GM21367 (cell line): Measurements from ENCODE around the gene CEMIP.

Source experiments
- ATAC-seq: cut with Tn5 transposase; IDR thresholded peaks from one replicate; pipeline ENCODE4 v1.9.1; 2021; ENCODE audit not compliant: unreplicated experiment

Gene CEMIP, protein sequence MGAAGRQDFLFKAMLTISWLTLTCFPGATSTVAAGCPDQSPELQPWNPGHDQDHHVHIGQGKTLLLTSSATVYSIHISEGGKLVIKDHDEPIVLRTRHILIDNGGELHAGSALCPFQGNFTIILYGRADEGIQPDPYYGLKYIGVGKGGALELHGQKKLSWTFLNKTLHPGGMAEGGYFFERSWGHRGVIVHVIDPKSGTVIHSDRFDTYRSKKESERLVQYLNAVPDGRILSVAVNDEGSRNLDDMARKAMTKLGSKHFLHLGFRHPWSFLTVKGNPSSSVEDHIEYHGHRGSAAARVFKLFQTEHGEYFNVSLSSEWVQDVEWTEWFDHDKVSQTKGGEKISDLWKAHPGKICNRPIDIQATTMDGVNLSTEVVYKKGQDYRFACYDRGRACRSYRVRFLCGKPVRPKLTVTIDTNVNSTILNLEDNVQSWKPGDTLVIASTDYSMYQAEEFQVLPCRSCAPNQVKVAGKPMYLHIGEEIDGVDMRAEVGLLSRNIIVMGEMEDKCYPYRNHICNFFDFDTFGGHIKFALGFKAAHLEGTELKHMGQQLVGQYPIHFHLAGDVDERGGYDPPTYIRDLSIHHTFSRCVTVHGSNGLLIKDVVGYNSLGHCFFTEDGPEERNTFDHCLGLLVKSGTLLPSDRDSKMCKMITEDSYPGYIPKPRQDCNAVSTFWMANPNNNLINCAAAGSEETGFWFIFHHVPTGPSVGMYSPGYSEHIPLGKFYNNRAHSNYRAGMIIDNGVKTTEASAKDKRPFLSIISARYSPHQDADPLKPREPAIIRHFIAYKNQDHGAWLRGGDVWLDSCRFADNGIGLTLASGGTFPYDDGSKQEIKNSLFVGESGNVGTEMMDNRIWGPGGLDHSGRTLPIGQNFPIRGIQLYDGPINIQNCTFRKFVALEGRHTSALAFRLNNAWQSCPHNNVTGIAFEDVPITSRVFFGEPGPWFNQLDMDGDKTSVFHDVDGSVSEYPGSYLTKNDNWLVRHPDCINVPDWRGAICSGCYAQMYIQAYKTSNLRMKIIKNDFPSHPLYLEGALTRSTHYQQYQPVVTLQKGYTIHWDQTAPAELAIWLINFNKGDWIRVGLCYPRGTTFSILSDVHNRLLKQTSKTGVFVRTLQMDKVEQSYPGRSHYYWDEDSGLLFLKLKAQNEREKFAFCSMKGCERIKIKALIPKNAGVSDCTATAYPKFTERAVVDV (N-terminal part only)

DNA sequence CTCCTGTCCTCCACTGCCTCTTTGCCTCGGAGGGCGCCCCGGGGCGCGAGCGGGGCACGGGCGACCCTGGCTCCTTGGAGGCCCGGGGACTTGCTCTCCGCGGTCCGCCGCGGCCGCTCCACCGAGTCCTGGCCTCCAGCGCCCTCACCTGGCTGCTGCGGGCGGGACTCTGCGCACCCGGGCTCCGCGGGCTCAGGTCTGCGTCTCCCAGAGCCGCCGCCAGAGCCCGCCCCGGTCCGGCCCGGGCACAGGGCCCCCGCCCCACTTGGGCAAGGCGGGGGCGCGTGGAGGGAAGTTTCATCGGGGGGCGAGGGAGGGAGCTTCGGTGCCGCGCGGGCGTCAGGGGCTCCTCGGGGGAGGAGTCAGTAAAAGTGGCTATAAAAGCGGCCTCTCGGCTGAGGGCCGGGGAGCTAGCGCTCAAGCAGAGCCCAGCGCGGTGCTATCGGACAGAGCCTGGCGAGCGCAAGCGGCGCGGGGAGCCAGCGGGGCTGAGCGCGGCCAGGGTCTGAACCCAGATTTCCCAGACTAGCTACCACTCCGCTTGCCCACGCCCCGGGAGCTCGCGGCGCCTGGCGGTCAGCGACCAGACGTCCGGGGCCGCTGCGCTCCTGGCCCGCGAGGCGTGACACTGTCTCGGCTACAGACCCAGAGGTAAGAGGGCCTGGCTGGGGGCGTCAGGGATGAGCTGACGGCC, at the start of gene CEMIP:
TSS of gene CEMIP (plus strand) at position 407 of the 694 bp plus-strand sequence. CDS start 94,510 bp downstream, outside the sequence.
- no peak for ATAC-seq

DNA sequence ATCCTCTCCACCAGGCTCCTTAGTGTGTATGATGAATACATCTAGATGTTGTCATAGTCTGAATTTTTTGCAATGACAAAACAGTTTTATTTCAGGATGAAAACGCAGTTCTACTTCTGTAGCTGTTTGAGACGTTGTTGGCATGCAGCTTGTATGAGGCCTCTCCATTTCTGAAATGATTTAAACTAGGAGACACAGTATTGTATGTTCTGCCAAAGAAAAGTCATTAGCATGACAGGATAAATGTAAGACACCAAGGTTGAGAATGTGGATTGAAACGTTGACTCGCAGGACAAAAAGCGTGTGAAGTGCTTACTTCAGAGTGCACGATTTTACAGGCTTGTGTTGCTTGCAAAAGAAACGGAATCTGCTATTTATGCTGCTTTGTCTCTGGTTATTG, 48.8 kb upstream of the CEMIP start:
- ATAC-seq: no peak

DNA sequence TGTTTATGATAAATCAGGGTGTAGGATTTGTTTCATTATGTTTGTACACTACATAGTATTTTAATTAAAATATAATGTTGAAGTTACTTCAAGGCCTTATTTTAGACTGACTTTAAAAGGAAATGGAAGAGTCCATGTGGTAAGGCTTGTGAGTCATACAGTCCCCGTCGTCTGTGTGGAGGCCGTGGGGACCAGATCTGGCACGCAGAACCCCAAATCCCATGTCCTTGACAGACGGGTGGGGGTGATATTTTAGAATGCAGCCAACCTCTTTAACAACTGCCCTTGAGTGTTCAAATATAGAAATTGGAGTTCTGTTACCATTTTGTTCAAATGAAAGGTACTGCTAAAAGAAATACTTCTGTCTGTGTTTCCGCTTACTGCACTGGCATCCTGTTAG, 48.2 kb upstream of the CEMIP start:
- ATAC-seq: no peak

DNA sequence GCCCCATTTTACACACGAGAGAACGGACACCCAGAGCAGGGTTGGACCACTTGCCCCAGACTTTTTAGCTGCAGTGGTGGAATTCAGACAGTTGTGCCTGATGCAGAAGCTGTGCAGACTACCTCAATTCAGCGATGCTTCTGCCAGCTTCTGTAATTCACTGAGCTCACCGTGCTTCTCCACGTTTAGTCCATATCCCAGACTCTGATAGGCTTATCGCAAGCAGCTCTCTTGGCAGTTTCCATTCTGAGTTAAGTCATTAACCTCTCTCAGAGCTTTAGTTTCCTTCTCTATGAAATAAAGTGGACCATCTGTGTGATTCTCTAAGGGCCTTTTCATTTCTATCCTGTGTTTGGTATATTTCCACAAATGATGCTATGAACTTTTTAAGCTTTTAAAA, 47.0 kb upstream of the CEMIP start:
- no peak for ATAC-seq

DNA sequence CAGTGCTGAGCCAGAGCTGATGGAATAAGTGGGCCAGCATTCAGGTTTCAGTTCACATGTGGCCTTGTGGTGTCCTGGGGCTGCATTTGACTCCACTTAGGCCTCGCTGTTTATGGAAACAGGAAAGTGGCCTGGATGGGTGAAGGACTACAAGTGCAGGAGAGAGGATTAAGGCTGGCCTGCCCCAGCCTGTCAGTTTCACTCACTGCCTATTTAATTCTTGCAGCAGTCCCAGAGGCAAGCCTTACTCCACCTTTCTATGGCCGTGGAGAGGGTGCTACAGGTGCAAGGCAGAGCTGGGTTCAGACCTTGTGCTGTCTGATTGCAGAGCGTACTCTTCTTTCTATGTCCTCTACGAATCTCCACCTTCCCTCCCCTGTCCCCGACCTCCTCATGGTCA, 46.4 kb upstream of the CEMIP start:
- ATAC-seq: no peak

DNA sequence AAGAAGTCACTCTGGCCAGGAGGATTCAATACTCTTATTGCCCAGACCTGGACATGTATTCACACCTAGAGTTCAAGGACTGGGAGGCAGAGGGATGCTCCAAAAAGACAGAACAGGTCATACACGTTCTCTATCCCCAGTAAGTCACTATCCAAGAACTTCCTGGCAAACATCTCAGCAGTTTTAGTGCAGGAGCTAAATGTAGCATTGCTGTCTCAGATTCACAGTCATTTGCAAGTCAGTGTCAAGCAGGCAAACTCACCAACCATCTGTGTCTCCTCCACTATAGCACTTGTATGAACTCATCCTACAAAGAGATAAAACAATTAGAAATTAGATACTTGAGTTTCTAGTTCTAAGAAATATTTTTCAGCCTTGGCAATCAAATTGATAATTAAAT, 45.7 kb upstream of the CEMIP start:
- no peak for ATAC-seq

DNA sequence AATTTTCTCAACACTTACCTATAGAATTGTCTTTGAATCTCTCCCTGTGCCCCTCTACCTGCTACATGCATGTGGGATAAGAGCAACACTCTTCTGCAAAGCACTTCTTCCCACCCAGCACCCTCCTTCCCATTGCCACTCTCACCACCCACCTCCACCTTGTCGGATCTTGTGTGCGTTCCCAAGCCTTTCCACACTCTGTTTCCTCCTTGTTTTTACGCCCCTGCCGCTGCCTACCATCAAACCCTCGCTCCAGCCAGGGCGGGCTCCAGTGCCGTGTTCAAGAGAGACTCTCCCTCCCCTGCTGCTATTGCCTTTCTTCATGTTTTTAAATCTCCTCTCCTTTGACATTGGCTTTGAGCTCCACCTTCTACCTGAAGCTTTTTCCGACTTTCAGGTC, 43.8 kb upstream of the CEMIP start:
- ATAC-seq: no peak

DNA sequence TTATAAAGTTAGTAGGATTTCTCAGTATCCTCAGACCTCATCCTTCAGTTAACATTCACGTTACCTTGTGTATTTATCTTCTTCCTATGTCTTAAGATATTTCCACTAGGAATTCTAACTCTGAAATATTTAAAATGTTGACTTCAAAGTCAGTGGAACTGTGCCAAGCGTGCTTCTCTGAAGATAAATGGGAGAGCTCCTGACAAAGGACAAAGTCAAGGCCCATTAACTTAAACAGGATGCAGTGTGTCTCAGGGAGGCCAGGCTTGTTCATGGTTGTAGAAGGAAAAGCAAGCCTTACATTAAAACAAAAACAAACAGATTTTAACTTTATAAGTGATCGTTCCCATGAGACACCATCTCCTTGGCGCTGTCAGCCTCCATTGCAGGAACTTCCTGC, 42.6 kb upstream of the CEMIP start:
- ATAC-seq: no peak

DNA sequence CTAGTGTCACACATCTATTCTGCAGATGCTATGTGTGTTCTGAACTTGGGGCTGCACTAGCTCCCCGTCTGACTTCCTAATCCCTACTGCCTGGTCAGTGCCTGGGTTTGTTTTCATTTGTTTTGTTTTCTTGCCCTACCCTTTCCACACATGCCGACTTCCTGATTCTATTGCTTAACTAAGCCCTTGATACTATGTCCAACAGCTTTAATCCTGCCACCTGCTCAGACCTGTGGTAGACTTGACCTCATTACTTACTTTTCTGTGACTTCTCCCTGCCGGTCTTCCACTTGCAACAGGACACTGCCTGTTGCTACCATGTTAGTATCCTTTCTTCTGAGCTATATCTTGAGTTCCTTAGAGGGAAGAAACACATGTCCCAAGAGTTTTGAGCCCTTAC, 39.3 kb upstream of the CEMIP start:
- no peak for ATAC-seq

DNA sequence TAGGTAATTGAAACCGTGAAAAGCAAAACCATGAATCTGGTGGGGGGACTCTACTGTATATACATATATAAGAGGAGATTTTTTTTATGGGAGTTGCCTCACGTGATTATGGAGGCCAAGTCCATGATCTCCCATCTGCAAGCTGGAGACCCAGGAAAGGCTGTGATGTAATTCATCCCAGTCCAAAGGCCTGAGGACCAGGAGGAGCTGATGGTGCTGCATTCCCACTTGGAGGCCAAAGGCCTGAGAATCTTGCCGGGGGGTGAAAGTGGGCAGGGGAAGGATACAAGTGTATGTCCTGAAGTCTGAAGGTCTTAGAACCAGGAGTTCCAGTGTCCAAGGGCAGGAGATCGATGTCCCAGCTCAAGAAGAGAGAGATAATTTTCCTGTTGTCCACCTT, 37.1 kb upstream of the CEMIP start:
- no peak for ATAC-seq

DNA sequence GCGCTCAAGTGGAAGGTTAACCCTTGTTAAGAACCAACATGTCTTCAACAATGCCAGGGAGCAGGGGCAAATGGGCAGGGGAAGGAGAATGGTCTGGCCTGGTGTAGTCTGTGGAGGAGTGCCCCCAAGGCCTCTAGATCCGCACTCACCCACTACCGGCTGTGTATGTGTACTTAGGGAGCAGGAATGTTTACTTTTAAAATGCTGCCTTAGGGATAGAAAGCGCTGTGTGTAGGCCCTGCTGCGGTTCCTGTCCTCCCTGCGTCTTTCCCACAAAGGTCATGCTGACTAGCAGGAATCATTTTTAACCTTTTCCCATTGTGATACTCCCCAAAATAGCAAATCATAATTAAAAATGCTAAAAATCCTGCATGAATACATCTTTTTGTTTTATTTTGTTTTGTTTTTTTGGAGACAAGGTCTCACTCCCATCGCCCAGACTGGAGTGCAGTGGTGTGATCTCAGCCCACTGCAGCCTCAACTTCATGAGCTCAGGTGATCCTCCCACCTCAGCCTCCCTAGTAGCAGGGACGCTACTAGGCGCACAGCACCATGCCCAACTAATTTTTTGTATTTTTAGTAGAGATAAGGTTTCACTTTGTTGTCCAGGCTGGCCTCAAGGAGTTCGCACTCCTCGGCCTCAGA, 35.9 kb upstream of the CEMIP start:
- no peak for ATAC-seq

DNA sequence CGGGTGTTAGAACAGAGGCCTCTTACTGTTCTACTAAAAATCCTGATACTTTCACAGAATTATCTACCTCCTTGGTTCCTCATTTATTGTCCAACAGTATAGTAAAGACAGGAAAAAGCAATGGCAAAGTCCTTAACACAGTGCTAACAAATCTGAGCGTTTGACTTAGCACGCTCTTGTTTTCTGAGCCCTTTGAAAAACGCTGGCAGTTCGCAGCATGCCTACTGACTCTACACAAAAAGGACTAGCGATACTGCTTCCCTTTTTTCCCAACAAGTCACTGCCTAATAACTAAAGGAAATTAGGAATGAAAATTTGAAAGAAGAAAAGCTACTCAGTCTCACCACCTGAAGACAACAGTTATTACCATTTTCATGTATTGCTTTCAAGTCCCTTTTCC, 34.8 kb upstream of the CEMIP start:
- no peak for ATAC-seq

DNA sequence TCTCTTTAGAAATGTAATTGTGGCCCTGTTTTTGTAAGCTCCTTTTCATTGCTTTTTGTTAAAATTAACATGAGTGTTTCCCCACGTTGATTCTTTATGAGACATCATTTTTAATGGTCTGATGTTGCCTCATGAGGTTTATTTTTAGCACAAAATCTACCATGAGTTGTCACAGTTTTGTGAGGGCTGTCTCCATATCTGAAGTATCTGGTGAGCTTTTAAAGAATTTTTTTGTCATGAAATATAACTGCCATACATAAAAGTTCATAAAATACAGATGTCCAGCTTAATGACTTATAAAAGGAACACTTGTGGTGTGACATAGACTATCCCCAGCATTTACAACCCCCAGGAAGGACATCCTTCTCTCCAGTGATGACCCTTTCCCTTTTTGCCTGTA, 34.3 kb upstream of the CEMIP start:
- no peak for ATAC-seq

DNA sequence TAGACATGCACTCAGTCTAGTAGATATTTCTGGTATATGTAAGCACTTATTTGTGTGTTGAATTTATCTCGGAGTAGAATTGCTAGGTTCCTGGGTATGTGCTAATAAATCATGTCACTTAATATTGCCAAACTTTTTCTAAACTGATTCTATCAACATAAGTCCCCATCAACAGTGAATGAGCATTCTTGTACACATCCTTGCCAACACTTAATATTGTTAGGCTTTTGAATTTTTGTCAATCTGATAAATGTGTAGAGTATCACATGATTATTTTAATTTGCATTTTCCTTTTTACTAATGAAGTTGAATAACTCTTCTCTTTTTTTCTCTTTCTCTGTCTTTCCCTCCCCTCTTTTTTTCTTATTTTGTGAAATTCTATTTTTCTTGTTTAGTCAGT, 33.3 kb upstream of the CEMIP start:
- no peak for ATAC-seq

DNA sequence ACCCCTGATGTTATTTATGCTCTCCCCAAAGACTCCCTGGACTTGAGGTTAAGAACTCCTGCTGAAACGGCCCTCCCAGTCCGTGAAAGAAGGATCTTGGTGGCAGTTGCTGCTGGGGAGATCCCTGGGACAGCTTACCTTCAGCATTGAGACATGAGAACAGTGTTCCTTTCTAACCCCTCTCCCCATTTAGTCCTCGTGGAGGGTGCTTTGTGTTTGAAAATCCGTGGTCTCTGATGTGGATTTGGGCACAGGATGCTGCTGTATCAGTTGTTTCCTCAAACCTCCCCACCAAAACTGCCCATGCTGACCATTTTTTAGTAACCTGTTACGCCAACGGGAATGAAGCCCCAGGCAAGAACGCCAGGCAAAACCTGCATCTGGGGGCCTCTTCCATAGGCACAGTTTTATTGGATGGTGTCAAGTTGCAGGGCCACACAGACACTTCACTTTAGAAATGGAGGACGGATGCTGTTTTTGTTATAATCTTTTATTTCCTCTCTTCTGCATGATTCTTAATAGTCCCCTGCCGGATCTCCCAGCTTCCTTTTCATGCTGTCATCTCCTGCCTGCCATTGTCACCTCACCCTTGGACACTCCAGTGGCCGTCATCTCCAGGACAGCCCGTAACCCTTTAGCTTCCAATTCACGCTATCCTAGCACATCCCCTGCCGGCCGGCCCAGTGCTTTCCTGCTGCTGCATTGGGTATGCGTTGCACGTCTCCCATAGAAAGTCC, 31.7 kb upstream of the CEMIP start:
- no peak for ATAC-seq

DNA sequence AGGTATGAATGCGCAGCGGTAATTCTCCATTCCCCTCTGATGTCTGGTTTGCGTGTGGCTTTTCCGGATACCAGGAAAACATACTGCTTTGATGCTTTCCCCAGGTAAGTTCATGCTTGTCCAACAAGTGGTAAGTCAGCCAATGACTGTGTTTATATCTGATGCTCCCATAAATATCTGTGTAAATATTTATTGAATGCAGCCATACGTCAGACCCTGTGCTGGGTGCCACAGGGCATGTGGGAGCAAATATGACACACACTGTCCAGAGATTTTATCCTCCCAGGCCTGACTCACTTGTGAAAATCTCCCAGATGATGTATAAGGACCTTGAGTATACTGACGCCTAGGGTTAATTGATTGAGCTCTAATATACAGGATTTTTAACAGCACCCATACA, 29.6 kb upstream of the CEMIP start:
- no peak for ATAC-seq

DNA sequence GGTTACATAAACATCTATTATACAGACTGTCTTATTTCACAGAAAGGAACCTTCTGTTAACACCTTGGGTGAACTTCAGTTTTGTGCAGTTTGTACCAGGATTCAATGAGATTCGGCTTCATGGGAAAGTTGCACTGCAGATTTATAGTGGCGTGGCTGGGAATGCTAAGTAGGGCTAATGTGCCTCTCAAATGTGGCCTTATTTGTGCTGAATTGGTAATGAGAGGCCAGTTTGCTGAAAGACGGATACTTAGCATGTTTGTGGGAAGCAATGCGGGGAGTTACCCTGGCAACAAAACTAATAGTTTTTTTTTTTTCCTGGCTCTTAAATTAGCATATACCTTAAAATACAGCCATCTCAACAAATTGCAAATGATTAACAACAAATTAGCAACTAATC, 28.6 kb upstream of the CEMIP start:
- ATAC-seq: no peak

DNA sequence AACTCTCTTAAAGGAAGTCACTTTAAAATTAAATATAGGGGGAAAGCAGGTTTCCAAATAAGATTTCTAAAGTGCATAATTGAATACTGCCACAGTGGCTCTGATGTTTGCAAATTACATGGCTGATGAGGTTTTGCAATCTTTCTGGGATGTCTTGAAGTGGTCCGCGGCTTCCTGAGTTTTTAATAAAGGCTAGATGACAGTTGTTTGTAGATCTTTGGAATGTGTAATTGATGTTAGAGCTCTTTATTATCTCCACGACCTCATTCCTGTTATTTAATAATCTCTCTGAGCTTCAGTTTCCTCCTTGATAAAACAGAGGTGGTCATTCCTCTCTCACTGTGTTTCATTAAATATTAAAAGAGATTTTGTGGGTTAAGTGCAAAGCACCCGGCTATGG, 27.0 kb upstream of the CEMIP start:
- no peak for ATAC-seq

DNA sequence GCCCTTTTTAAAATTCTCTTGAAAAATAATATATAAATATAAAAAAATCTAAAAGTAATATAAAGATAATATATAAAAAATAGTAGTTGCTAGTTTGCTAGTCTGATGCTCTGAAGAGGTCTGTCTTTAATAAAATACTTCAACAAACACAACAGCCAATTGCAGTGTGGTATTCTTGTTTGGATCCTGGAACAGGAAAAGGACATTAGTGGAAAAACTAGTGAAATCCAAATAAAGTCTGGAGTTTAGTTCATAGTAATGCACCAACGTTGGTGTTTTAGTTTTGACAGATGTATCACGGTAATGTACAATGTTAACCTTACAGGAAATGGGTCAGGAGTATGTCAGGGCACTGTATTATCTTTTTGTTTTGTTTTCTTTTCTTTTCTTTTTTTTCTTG, 26.0 kb upstream of the CEMIP start:
- ATAC-seq: no peak

DNA sequence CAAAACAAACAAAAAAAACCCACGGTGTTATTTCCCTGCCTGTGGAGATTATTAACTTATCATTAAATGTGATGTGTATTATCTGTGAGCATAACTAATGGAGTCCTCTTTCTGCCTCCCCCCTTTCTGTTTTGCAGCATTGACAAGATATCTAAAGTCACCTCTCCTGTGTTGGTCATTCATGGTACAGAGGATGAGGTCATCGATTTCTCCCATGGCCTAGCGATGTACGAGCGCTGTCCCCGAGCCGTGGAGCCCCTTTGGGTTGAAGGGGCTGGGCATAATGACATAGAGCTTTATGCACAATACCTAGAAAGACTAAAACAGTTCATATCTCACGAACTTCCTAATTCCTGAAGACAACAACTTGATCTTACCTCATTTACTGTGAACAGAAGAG, 25.2 kb upstream of the CEMIP start:
- ATAC-seq: no peak
